ENCODE measurements around the gene ZCCHC24. TPM values are rescaled to one million over a fixed set of nuclear protein-coding genes. Genes with fewer than 3 reads are reported as not detected.
A peak's percentile ranks its signal among the peaks of the same experiment; 100 is the strongest.

ZCCHC24 gene
- total RNA-seq, 4 donors from 2014 or later = 15.6 to 41.1 (median 22.5) TPM

GRCh38 chr10:79403441-79404230 lies 41.8 kb downstream of the ZCCHC24 start:
- Histone ChIP-seq H3K4me1 (peaks cover 84 to 98% (median 94%) of the 10 kb centered on the region in 4 donors), H3K9me3 (no peaks in the 10 kb centered on the region), H3K27me3 (no peaks in the 10 kb centered on the region), H3K4me3 (no peak overlapping the region), H3K27ac (no peak overlapping the region), H3K36me3 (no peaks in the 10 kb centered on the region)
- in situ Hi-C loops (cut with MboI; ENCODE audit: low pct_ligation_motif_present in 1 of 4, low pct_unique_long_range_greater_than_20kb in 1 of 4, low sequenced_read_pairs in 3 of 4) (no loop called here), intact Hi-C loops (cut with DNase I; ENCODE audit: low total_unique reads) (no loop called here)
- no peak for TF ChIP-seq POLR2AphosphoS5 (IDR thresholded peaks at IDR 0.05)
- no peak for DNase-seq
- 45 to 62% methylated on average over 7 to 22 of the region's 23 CpGs for WGBS, 2 donors (ENCODE audit: low coverage in 1 of 2)

GRCh38 chr10:79402951-79403350 lies 42.5 kb downstream of the ZCCHC24 start:
- 71% methylated on average over 8 of the region's 8 CpGs; no CpG with 5 or more reads in 1 of the 2 donors for WGBS, 2 donors (ENCODE audit: low coverage in 1 of 2)
- intact Hi-C loops (cut with DNase I; ENCODE audit: low total_unique reads) = no loop called here
- no peak overlapping the region for H3K27ac ChIP-seq

GRCh38 chr10:79402625-79402946 lies 42.8 kb downstream of the ZCCHC24 start:
- Histone ChIP-seq H3K4me1 (peaks cover 88 to 98% (median 94%) of the 10 kb centered on the region in 4 donors), H3K36me3 (no peaks in the 10 kb centered on the region), H3K27ac (no peak overlapping the region), H3K9me3 (no peaks in the 10 kb centered on the region), H3K4me3 (no peak overlapping the region), H3K27me3 (no peaks in the 10 kb centered on the region)
- in situ Hi-C loops (cut with MboI; ENCODE audit: low pct_ligation_motif_present in 1 of 4, low pct_unique_long_range_greater_than_20kb in 1 of 4, low sequenced_read_pairs in 3 of 4) = no loop called here
- intact Hi-C loops (cut with DNase I; ENCODE audit: low total_unique reads) = no loop called here
- no peak for DNase-seq
- TF ChIP-seq EP300 (IDR thresholded peaks at IDR 0.05; ENCODE audit: low read depth) (no peak), POLR2A (IDR thresholded peaks at IDR 0.05) (no peak), POLR2AphosphoS5 (IDR thresholded peaks at IDR 0.05) (no peak), CTCF (IDR thresholded peaks at IDR 0.05) (no peak)
- WGBS, 2 donors (ENCODE audit: low coverage in 1 of 2) = 94% methylated on average over 7 of the region's 7 CpGs; no CpG with 5 or more reads in 1 of the 2 donors

More at GRCh38 chr10:79402951-79403350, 42.5 kb downstream of the ZCCHC24 start:
- TF ChIP-seq EP300 (IDR thresholded peaks at IDR 0.05; ENCODE audit: low read depth) (no peak), POLR2A (IDR thresholded peaks at IDR 0.05) (no peak), CTCF (IDR thresholded peaks at IDR 0.05) (no peak), POLR2AphosphoS5 (IDR thresholded peaks at IDR 0.05) (no peak)
- Histone ChIP-seq H3K4me3 (no peak overlapping the region), H3K36me3 (no peaks in the 10 kb centered on the region), H3K27me3 (no peaks in the 10 kb centered on the region), H3K4me1 (peaks cover 84 to 98% (median 94%) of the 10 kb centered on the region in 4 donors), H3K9me3 (no peaks in the 10 kb centered on the region)
- in situ Hi-C loops (cut with MboI; ENCODE audit: low pct_ligation_motif_present in 1 of 4, low pct_unique_long_range_greater_than_20kb in 1 of 4, low sequenced_read_pairs in 3 of 4) = no loop called here
- DNase-seq = no peak

GRCh38 chr10:79401015-79401921 lies 44.2 kb downstream of the ZCCHC24 start:
- H3K4me1 ChIP-seq = peaks cover 81 to 97% (median 88%) of the 10 kb centered on the region in 4 donors
- in situ Hi-C loops (cut with MboI; ENCODE audit: low pct_ligation_motif_present in 1 of 4, low pct_unique_long_range_greater_than_20kb in 1 of 4, low sequenced_read_pairs in 3 of 4) (no loop called here), intact Hi-C loops (cut with DNase I; ENCODE audit: low total_unique reads) (no loop called here)
- no peak overlapping the region for H3K27ac ChIP-seq
- 82 to 100% methylated on average over 1 to 23 of the region's 23 CpGs for WGBS, 2 donors (ENCODE audit: low coverage in 1 of 2)
- H3K36me3 ChIP-seq = no peaks in the 10 kb centered on the region
- no peak for DNase-seq
- H3K9me3 ChIP-seq = no peaks in the 10 kb centered on the region
- no peaks in the 10 kb centered on the region for H3K27me3 ChIP-seq
- no peak overlapping the region for H3K4me3 ChIP-seq
- TF ChIP-seq EP300 (IDR thresholded peaks at IDR 0.05; ENCODE audit: low read depth) (no peak), POLR2AphosphoS5 (IDR thresholded peaks at IDR 0.05) (peak in 1 of 3 donors; percentile 42), CTCF (IDR thresholded peaks at IDR 0.05) (no peak), POLR2A (IDR thresholded peaks at IDR 0.05) (no peak)
